NCI-H748 (cell line): ENCODE measurements around the gene ANKRD53.
"Not testable (repeated sequence)": the region's sequence is repeated elsewhere in the genome, so short reads cannot be mapped to it uniquely, and the experiment has no call there.

ENCODE experiments used
- DNase-seq: peaks from one replicate; lab custom pipeline; 2025; ENCODE audit not compliant: unreplicated experiment; lab: John Stamatoyannopoulos, UW

The ANKRD53 gene

DNA sequence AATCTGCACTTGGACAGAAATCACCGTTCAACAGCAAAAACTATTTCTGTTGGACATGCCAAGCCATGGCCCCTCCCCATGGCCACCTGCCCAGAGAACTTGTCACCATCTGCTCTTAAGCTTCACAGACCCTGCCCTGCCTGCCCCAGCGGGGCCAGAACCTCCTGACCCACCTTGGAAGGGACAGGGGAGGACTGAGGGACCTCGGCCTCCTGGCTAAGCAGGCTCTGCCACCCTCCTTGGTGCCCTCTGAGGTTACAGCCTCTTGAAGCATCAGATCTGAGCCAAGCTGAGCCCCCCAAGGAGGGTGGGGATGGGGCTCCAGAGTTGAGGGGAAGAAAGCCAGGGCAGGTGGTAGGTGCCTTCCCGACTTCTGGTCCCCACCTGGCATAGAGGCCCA lies 9.7 kb downstream of the ANKRD53 start:
- DNase-seq, result no peak

DNA sequence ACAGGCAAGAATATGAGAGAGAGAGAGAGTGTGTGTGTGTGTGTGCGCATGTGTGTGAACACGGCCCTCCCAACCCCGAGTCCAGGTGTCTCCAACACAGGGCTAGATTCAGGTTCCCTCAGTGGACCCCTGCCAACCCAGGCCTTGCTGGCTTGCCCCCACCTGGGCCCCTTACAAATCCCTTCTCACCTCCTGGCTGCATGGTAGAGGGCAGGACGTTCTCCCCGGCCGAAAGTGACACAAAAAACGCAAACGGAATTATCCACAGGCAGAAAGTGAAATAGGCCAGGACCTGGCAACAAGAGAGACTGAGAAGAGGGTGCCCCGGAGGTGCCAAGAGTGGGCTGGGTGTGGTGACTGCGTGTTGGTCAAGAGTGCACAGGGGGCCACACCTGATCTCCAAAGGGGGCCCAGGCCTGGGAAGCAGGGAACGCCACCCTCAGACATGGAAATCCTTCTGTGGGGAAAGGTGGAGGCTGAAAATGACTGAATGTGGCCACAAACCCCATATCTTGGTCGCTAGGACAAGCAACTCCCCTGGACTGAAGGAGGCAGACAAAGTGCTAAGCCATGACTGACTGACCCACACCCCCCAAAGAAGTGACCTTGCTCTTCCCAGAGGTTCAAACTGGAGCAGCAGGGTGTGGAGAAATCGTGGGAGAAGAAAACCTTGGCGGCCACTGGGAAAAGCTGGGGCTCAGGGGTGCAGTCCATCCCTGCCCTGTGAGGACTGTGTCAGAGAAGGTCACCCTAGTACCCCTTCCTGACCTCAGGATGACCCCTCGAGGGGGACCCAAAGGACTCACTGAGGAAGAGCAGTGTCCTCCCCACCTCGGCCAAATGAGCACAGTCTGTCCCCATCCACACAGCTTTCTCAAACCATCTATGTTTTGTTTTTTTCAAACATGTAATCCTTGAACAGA lies 10.6 kb downstream of the ANKRD53 start:
- DNase-seq, result no peak

- no peak for DNase-seq
Observed at GRCh38 chr2:70990216-70990615, 11.8 kb downstream of the ANKRD53 start.

- DNase-seq, result no peak
Observed at GRCh38 chr2:70991142-70991541, 12.7 kb downstream of the ANKRD53 start.

GRCh38 chr2:70991742-70992141 lies 13.3 kb downstream of the ANKRD53 start:
- DNase-seq, result no peak

- DNase-seq, result no peak
Observed at GRCh38 chr2:70992945-70993853, 14.8 kb downstream of the ANKRD53 start.

- peak; percentile 25 for DNase-seq
Observed at GRCh38 chr2:70994009-70994698, 15.7 kb downstream of the ANKRD53 start.

DNA sequence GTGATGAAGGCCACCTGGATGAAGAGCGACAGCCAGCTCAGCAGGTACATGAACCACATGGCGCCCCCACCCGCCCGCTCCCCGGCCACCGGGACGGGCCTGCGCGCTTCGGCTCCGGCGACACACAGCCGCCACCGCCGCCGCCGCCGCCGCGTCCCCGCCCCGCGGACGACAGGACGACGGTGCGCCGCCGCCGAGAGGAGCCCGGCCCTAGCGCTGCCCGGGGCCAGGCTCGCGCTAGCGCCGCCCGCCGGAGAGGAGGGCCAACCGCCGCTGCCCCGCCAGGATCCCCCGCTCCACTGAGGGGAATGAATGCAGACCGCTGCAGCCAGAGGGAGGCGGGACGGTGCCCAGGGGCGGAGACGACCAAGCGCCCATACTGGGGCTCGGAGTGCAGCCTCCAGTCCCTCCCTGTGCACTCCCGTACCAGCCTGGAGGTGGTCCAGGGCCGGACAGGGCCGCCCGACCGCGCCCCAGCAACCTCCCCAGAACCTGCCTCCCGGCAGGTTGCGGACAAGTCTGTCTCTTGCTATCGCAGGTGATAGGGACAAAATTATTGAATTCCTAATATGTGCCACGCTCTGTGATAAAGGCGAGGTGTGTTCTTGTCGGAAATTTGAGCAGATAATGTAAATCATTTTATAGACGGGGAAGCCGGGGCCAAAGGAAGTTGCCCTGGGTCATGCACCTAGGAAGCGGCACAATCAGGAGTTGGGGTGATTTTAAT lies 16.4 kb downstream of the ANKRD53 start, which contains the start of gene TEX261:
TSS of gene TEX261 (minus strand) at position 175 of the 727 bp plus-strand sequence. CDS start at position 59, 116 bp downstream.
- DNase-seq, result peak; percentile 87

DNA sequence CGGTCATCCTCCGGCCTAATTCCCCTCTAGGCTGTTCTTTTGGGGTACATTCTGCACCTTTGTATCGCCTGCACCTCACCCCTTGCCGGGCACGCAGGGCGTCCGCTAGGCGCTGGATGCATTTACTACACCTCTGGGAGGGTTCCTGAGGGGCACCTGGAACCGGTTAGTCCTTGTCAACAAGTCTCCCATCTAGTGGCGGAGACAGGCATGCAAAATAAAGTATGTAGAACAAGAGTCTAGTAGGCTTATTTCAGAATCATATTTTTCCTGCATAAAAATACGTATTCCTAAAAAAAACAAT lies 16.9 kb downstream of the ANKRD53 start:
- DNase-seq, result peak; percentile 71

DNA sequence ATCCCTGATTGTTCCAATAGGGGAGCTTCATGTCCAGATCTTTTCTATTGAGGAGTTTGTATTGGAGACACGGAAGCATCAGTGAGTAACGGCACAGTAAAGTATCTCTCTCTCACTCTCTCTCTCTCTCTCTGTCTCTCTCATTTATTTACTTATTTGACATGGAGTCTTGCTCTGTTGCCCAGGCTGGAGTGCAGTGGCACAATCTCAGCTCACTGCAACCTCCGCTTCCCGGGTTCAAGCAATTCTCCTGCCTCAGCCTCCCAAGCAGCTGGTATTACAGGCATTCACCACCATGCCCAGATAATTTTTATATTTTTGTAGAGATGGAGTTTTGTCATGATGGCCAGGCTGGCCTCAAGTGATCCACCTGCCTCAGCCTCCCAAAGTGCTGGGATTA lies 20.5 kb downstream of the ANKRD53 start:
- DNase-seq, result not testable (repeated sequence)

- no peak for DNase-seq
Observed at GRCh38 chr2:70999362-70999761, 20.9 kb downstream of the ANKRD53 start.

GRCh38 chr2:70999931-71000330 lies 21.5 kb downstream of the ANKRD53 start:
- not testable (repeated sequence) for DNase-seq

DNA sequence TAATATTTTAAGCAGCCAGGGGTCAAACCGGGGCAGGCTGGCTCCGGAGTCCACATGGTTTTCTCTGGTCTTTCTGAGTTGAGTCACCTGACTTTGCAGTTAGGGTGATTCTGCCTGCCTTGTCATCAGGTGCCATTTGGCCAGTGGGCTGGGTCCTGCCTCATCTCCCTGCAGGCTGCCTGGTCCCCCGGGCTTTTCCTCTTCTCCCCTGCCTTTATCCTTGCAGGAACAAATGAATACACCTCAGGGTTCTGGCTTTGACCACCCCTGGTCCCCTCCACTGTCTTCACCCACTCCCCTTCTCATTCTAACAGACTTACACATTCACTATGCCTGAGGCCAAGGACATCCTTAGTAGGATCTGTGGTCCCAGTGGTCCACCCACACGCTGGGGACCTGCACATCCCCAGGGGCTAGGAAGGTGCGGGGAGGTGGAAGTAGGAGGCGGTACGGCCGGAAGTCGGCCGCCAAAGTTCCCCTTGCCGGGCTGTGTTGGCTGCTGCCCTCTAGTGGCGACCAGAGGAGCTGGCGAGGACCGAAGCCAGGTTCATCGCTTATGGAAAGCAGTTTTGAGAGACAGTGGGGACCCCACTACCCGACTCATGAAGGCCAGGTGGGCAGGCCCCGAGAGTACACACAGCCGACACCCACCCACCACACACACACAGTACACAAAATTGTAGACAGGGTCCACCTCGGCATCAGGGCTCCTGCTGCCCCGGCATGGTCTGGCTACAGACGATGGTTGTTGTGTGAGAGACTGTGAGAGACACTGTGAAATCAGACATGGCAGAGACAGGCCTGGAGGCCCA lies 22.6 kb downstream of the ANKRD53 start:
- peak; percentile 60 for DNase-seq

- DNase-seq, result no peak
Observed at GRCh38 chr2:71001592-71001927, 23.1 kb downstream of the ANKRD53 start.

GRCh38 chr2:71001981-71002570 lies 23.6 kb downstream of the ANKRD53 start:
- no peak for DNase-seq

GRCh38 chr2:71003396-71003795 lies 25.0 kb downstream of the ANKRD53 start:
- DNase-seq, result no peak

DNA sequence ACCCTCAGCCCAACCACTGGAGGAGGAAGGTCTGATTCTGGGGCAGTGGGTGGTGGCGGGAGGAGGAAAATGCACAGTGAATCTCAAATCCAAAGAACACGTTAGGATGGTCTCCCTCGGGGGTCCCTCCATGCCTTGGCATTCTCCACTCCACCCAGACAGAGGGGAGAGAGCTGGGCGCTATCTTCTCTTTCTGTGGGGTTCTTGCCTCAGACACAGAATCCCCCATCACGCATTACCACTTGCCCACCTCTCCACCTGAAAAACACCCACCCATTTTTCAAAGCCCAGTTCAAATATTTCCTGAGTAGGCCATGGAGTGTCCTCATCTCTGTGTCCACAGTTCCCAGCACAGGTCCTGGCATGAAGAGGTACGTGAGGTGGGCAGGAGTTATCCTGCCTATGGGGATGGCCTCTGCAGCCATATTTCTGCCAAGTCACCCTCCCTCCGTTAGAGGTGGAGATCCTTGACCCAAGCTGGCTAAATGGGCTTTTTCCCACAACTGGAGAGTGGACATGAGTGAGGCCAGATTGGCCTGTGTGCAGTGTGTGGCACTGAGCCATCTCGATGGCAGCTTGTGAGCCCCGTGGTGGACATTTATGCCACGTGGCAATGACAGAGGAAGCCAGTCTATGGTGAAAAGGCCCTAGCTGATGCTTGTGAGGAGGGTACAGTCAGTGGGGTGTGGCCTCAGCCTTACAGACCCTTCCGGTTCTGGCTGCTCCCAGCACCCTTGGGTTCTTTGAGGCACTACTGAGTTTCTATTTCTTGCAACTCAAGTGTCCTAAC lies 25.7 kb downstream of the ANKRD53 start:
- no peak for DNase-seq

GRCh38 chr2:71004857-71005256 lies 26.4 kb downstream of the ANKRD53 start:
- no peak for DNase-seq
